ENCODE measurements around the gene POF1B. TPM values are rescaled to one million over a fixed set of nuclear protein-coding genes. Genes with fewer than 3 reads are reported as not detected.
"Not testable (repeated sequence)": the region's sequence is repeated elsewhere in the genome, so short reads cannot be mapped to it uniquely, and the experiment has no call there.

POF1B gene, protein sequence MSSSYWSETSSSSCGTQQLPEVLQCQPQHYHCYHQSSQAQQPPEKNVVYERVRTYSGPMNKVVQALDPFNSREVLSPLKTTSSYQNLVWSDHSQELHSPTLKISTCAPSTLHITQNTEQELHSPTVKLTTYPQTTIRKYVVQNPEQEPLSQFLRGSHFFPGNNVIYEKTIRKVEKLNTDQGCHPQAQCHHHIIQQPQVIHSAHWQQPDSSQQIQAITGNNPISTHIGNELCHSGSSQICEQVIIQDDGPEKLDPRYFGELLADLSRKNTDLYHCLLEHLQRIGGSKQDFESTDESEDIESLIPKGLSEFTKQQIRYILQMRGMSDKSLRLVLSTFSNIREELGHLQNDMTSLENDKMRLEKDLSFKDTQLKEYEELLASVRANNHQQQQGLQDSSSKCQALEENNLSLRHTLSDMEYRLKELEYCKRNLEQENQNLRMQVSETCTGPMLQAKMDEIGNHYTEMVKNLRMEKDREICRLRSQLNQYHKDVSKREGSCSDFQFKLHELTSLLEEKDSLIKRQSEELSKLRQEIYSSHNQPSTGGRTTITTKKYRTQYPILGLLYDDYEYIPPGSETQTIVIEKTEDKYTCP
- total RNA-seq (ENCODE audit: insufficient read depth, low replicate concordance) = 9.9 TPM

DNA sequence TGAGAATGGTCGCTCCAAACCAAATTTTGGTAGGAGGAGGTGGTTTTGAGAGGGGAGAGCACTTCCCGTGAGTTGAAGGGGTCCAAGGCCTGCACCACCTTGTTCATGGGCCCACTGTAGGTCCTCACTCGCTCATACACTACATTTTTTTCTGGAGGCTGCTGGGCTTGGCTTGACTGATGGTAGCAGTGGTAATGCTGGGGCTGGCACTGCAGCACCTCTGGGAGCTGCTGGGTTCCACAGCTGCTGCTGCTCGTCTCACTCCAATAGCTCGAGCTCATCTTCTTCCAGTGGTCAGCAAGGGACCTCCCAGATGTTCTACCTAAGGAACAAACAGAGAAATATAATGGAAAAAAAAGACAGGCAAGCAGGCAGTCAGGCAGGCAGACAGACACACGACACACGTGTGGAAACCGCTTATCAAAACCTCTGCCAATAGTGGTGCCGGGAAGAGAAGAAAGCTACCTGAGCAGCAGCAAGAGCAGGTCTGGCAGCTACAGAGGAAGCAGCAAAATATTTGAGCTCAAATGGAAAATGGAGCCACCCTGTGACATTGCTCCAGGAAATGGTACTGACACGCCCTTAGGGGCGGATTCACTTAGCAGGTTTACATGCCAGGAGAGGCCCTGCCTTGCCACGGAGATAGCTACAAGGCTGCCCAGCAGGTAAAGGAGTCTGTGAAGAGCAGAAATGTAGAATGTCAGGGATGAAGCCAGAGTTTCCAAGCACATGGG, at the start of gene POF1B:
POF1B (minus strand) TSS at position 492 of the 734 bp plus-strand sequence; CDS start at position 281, 211 bp downstream.
- DNase-seq (ENCODE audit: low spot score) = peak; percentile 43

DNA sequence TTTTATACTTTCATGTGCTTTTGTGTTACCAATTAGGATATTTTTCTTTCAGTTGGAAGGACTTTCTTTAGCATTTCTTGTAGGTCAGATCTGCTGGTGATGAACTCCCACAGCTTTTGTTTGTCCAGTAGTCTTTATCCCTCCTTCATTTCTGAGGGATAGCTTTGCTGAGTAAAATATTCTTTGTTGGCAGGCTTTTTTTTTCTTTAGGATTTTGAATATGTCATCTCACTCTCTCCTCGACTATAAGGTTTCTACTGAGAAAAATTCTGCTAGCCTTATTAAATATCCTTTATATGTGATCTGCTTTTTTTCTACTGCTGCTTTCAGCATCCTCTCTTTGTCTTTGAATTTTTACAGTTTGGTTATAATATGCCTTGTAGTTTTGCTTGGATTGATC, 49.6 kb upstream of the POF1B start:
- DNase-seq (ENCODE audit: low spot score) = no peak

DNA sequence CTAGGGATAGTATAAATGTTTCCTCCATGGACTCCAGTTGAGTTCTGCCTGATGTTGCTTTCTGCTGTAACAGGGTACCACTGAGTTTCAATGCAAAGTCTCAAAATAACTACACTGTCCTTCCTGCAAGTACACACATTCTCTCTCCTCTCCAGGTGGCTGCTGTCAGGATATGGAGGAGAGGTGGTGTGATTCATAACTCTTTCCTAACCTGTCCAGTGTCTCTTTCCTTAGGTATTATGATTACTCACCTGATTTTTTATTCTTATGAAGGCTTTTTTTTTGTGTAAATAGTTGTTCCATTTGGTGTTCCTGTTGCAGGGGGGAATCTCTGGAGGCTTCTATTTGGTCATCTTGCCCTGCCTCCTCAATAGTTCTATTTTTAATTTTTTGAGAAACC, 39.8 kb upstream of the POF1B start:
- DNase-seq (ENCODE audit: low spot score) = no peak

DNA sequence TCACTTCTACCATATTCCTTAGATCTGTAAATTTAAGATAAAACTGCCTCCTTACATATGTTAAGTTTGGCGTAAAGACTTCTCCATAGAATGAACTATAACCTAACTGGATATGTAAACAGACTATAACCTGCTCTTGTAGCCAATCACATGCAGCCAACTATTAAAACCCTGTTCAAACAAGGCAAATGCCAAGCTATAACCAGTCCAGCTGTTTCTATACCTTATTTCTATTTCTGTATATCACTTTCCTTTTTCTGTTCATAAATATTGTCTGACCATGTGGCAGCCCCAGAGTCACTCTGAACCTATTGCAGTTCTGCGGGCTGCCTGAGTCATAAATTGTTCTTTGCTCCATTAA, 12.4 kb upstream of the POF1B start:
- no peak for DNase-seq (ENCODE audit: low spot score)

DNA sequence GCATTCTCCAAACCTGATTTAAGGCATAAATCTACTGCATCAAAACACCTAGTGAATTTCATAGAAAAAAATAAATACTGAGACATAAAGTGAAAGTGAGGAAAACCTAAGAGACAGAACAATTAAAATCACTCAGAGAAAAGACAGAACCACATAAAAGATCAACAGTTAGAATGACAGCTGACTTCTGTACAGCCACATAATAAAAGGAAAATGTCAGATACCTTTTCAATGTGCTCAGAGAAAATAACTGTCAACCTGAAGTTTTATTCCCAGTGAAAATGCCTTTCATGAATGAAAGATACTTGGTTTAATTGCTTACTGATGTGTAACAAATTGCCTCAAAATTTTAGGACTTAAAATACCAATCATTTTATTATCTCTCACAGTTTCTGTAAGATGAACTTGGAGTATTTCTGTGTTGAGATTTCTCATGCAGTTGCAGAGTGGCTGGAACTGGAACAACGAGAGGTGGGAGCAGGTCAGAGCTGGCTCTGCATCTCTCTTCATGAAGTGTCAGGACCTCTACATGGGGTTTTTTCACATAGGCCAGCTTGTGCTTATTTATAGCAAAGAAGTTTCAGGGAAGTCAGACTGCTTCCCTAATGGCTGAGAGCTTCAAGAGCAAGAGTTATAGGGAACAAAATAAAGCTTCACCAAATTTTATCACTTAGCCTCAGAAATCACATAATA, 11.9 kb upstream of the POF1B start:
- DNase-seq (ENCODE audit: low spot score) = no peak

DNA sequence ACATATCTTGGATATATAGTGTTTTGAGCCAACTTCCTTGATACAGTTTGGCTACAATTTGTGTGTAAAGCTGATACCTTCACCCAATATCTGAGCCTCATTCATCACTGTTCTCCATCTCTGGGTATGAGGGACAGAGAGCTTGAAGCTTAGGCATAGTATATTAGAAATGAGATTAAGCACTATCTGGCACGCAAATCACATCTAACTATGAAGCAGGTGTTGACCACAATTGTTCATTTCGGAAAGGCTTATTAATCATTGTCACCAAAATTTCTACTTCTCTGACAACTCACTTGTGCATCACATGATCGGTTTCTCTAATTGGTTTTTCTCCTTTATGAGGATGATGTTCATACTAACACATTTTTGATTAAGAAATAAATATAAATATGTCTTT, 2.1 kb upstream of the POF1B start:
- no peak for DNase-seq (ENCODE audit: low spot score)

DNA sequence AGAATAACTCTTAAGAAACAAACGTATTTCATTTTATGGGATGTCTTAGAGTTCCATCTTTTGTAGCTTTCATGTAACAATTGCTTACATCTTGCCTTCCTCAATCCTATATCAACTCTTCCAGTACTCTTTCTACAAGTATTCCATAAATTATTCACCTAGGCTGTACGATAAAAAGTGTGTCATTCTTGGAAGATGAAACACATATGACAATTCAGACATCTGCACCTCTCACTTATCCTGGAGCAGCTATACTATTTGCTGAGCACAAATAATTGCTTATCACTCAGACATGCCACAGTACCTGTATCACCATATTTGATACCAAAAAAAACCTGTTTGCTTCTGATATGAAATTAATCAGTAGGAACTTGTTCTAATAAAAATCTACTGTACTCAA, 1.0 kb downstream of the POF1B start:
- no peak for DNase-seq (ENCODE audit: low spot score)

DNA sequence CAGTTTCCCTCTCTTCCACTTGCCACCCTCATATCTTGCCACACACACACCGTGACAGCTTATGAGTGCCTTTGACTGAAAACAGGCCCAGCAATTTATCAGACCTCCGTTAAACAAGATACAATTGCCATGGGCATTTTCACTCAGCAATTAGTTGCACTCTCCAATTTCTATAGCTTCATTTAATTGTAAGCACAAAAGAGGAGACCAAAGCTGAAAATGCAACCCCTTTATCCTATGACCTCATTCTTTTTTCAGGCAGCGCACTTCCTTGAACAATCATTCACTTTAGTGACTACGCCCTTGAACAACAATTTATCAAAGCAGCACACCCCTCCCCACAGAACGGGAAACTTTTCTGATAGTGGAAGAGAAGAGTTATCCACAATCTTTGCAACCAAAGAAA, 4.1 kb downstream of the POF1B start:
- peak; percentile 8 for DNase-seq (ENCODE audit: low spot score)

DNA sequence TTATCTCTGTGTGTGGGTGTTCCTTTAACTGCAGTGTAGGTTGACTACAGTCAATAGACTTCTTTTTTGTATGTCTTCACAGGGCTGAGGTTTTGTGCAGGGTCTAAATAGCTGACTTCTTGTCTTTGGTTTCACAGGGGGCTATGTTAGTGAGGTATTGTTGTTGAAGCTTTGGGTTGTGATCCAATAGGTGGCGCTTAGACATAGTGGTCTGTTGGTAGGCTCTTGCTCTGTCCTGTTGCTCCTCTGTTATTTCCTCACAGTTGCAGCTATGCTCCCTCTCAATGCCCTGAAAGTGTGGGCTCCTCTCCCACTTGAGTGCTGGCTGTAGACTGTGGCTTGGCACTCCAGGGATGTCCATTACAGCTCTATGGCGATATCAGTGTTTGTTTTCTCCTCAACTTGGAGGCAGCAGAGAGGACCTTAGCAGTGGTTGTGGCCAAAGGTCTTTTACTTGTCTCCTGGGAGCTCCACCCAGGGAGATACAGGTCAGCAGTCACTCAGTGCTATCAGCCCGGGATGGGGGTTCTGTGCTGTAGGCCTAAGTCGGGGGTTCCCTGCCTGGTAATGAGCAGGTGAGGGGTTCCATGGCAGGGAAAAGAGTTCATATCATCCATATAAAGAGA, 14.0 kb downstream of the POF1B start:
- DNase-seq (ENCODE audit: low spot score) = no peak

DNA sequence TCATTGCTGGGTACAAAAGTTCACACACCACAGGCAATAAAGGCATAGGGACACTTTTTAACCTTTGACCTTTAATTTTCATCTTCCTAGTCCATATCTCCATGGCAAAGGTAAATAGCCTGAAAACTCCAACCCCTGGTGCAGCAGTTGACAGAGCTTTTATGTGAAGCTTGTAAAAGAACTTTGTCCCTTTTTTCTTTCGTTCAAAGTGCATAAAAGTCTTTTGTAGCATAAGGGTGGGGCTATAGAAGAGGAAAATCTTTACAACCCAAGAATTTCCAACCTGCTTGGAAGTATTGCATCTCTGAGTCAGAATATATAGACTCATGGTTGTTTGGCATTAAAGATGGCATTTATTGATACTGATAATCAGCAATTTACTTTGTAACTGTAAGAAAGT, 20.4 kb downstream of the POF1B start:
- DNase-seq (ENCODE audit: low spot score) = no peak

DNA sequence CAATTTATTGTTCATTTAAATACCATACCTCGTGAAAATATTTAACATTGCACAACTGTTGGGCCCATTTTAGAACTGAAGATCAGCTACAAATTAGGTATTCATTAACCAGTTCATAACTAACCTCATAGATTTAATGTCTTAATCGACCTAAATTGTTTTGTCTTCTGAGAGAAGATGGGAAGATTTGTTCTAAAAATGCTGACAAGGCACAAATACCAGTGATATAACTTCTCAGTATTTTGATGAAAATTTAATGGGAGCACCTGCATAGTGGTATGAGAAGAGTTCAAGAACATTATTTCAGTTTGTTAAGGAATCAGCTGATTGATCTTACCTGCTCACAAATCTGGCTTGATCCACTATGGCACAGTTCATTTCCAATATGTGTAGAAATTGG, 33.9 kb downstream of the POF1B start:
- no peak for DNase-seq (ENCODE audit: low spot score)

DNA sequence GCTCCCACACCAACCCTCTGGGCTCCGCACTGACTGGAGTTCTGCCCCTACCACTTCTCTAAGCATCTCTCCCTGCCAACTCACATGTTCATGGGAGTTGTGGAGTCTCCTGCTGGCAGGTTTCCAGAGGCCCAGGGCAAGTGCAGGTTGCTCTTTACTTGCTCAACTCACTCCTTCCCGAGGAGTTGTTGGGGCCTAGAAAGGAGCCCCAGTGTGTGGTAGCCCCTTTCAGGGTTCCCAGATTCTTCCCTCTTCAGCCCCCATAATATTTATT, 52.5 kb downstream of the POF1B start:
- no peak for DNase-seq (ENCODE audit: low spot score)

DNA sequence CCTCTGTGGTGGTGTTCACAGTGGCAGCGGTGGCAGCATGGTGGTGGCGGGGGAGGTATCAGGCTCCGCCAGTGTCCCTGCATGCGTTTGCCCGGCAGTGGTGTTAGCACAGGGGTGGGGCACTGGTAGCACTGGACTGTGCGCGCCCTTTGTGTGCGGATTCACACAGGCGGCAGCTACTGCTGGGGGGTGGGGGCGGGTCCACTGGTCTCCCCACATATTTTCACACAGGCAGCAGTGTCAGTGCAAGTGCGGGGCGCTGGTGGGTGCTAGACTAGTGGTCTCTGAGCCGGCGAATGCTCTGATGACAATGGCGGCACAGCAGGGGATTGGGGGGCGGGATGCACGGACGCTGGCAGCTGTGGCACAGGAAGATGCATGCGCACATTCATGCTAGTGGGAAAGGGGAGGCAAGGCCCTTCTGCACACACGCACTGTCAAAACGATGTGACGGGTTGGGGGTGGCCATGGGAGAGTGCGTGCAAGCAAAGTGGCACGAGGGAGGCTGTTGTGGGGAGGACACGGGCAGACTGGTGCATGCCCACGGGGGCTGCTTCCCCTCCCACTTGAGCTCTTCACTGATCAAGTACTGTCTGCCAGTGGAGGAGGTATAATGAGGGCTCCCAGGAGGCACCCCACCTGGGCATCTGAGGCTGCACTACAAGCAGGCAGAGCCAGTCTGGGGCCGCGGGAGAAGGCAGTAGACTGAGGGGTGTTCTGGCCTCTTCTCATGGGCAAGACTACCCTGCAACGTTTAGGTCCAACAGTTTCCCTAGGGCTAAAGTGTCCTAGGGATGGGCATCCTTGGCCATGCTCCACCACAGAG, 53.0 kb downstream of the POF1B start:
- DNase-seq (ENCODE audit: low spot score) = no peak

DNA sequence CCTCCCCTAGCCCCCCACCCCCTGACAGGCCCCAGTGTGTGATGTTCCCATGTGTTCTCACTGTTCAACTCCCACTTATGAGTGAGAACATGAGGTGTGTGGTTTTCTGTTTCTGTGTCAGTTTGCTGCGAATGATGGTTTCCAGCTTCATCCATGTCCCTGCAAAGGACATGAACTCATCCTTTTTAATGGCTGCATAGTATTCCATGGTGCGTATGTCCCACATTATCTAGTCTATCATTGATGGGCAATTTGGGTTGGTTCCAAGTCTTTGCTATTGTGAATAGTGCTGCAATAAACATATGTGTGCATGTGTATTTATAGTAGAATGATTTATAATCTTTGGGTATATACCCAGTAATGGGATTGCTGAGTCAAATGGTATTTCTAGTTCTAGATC, 68.1 kb downstream of the POF1B start:
- DNase-seq (ENCODE audit: low spot score) = not testable (repeated sequence)

DNA sequence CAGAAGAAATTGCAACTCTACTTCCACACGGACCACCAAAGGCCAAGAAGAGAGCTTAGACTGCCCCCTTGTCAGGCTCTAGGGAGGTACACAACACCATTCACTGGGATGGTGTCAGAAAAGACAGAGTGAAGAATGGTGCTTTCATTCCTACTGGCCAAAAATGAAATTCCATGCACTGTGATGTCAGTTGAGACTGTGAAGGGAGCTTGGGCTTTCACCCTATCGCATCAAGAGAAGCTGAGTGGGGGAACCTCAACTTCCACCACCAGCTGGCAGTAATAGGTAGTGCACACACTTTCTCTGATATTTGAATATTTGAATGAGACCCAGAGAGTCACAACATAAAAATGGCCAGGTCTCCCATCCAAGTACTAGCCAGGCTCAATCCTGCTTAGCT, 69.7 kb downstream of the POF1B start:
- DNase-seq (ENCODE audit: low spot score) = no peak

DNA sequence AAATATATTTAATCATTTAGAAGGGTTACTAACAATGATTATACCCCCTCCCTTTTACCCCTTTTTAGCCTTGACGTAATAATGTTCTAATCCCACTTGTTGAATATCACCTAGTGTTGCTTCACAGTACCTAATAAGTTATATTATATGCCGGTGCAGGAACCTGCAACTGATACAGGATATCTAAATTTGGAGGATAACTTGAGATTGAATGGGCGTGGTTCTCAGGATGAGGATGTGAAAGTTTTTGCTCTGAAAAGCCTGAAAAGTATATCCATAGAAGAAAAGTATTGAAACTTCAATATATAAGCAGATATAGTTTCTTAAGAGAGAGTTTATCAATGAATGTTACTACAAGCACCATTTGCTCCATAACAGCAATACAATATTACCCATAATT, 75.9 kb downstream of the POF1B start:
- DNase-seq (ENCODE audit: low spot score) = no peak

DNA sequence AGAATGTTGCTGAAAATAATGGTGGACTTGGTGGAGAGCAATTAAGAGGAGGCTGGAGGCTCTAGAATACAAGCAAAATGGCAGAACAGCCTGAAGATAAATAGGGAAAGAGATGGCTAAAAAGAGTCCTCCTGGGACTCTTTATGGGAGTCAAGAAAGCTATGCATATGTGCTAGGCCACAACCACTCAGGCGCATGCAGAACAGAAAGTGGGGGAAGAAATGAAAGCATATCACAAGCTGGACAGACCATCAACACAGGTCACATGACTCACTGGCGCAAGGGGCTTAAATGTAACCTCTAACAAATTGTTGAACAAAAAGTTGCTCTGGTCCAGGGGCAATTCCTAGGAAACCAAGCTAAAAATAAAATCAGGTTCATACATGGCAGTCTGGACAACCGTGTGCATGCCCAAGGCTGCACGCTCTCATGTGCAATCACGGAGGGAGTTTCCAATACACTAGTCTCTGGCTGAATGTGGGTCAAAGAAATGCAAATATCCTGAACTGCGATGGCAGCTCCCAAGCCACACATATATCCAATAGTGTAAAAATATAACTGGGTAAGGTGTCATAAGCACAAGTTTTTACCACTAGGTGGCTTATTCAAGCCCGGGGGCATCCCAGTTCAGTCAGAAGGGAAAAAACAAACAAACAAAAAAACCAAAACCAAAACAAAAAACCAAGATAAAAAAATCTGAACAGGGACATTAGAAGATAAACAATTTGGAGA, 90.3 kb downstream of the POF1B start:
- no peak for DNase-seq (ENCODE audit: low spot score)

DNA sequence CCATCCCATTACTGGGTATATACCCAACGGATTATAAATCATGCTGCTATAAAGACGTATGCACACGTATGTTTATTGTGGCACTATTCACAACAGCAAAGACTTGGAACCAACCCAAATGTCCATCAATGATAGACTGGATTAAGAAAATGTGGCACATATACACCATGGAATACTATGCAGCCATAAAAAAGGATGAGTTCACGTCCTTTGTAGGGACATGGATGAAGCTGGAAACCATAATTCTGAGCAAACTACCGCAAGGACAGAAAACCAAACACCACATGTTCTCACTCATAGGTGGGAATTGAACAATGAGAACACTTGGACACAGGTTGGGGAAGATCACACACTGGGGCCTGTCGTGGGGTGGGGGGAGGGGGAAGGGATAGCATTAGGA, 94.2 kb downstream of the POF1B start:
- DNase-seq (ENCODE audit: low spot score) = not testable (repeated sequence)

DNA sequence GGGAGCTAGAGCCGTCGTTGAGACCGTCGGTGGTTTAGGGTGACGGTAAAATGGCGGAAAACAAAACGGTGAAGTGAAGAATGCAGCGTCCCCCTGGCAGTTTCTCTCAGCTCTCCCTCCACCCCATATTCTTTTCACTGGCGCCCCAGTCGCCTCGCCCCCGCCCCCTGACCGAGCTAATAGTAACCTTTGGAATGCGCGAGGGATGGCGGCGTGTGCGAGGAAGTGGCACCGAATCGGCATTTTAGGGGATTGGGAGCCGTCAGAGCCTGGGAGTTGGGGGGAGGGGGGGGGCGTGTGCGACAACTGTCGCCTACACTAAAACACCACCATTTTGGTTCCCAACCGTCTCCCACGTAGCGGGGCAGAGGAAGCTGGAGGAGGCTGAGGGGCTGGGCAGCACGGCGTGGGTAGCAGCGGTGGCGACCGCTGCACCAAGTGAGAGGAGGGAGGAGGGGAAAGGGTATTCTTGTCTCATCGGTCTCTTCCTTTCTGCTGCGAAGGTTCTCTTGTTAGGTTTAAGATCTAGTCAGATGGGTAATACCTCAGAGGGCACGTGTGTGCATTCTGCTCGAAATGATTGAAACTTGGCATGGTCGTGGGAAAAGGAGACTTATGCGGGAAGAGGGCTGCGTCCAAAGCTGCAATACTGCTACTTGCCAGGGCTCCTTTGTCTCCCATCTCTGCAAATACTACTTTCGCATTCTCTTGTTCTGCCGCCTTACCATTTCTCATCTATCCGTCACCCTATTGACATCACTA, 134.8 kb downstream of the POF1B start:
- DNase-seq (ENCODE audit: low spot score) = peak; percentile 22

All from umbilical cord (tissue), 2 donors.